HEK293T (cell line): ENCODE results near the gene FKBP11.

Source experiments
- BHLHE40 ChIP-seq: fragments of 450-650 bp; IDR thresholded peaks from 2 replicates; pipeline ENCODE4 v1.6.1; 2016; ENCODE audit warnings: mild to moderate bottlenecking, moderate library complexity, borderline replicate concordance
- CTBP1 ChIP-seq: fragments of 450-650 bp; IDR thresholded peaks from 2 replicates; pipeline ENCODE4 v1.6.1; 2016; ENCODE audit warnings: borderline replicate concordance
- ELF4 ChIP-seq: fragments of 450-650 bp; IDR thresholded peaks from 2 replicates; pipeline ENCODE4 v1.6.1; 2017; ENCODE audit warnings: antibody characterized with exemption
- FOXA1 ChIP-seq: fragments of 450-650 bp; IDR thresholded peaks from 2 replicates; pipeline ENCODE4 v1.6.1; 2016; ENCODE audit warnings: mild to moderate bottlenecking
- HDGF ChIP-seq: fragments of 450-650 bp; IDR thresholded peaks from 2 replicates; pipeline ENCODE4 v1.6.1; 2017; ENCODE audit warnings: antibody characterized with exemption, borderline replicate concordance
- NFRKB ChIP-seq: fragments of 450-650 bp; IDR thresholded peaks from 2 replicates; pipeline ENCODE4 v1.6.1; 2016; ENCODE audit warnings: mild to moderate bottlenecking, moderate library complexity
- SP1 ChIP-seq: fragments of 450-650 bp; IDR thresholded peaks from 2 replicates; pipeline ENCODE4 v1.6.1; 2017
- SUZ12 ChIP-seq: fragments of 450-650 bp; IDR thresholded peaks from 2 replicates; pipeline ENCODE4 v1.6.1; 2016; ENCODE audit warnings: mild to moderate bottlenecking
- TARDBP ChIP-seq: fragments of 450-650 bp; IDR thresholded peaks from 2 replicates; pipeline ENCODE4 v1.6.1; 2016
- TF ChIP-seq, protein P1 (sequence below): fragments of 450-650 bp; IDR thresholded peaks from 2 replicates; pipeline ENCODE4 v1.6.1; 2016

DNA sequence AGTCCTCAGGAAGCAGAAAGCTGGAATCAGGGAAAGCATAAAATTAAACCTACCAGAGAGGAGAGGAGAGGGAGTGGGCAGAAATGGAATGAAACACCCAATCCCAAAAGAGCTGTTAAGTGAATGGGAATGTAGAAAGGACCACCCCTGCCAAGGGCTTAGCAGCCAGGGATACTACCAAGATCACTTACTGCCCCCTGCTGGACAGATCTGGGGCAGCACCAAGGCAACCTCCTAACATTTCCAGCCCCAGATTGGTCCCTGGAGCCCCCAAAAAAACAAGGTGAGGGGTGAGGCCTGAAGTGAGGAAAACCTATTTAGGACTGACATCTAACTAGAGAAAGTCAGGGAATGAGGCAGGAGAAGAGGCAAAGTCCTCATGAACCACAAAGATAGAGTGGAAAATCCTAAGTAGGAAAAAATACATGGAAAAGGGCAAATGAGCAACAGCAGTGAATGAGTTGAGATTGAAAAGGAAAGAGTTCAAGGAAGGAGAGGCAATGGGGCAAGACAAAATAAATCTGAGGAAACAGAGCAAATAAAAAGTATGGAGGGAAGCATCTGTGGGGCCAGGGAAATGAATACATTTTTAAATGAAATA, 11.2 kb upstream of the FKBP11 start:
- TF ChIP-seq FOXA1 (no peak), NFRKB (no peak), CTBP1 (no peak), SP1 (no peak), HDGF (no peak), BHLHE40 (no peak), ELF4 (no peak), SUZ12 (no peak), TARDBP (no peak)
- TF ChIP-seq, protein P1, sequence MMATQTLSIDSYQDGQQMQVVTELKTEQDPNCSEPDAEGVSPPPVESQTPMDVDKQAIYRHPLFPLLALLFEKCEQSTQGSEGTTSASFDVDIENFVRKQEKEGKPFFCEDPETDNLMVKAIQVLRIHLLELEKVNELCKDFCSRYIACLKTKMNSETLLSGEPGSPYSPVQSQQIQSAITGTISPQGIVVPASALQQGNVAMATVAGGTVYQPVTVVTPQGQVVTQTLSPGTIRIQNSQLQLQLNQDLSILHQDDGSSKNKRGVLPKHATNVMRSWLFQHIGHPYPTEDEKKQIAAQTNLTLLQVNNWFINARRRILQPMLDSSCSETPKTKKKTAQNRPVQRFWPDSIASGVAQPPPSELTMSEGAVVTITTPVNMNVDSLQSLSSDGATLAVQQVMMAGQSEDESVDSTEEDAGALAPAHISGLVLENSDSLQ = no peak
